Sigmoid colon (tissue), 7 donors: ENCODE data around the gene CDC37L1. TPM values are rescaled to one million over a fixed set of nuclear protein-coding genes. Genes with fewer than 3 reads are reported as not detected.

Source experiments
- DNase-seq: peaks from one replicate; pipeline ENCODE4 v3.0.0-alpha.2; 2019
- H3K27ac ChIP-seq, 4 donors: fragments of 200-600 bp; sonication (generic); one replicate each; pipeline ENCODE4 v1.5.1; 2016 to 2019; ENCODE audit warnings: mild to moderate bottlenecking in 1 of 4
- H3K27me3 ChIP-seq, 3 donors: fragments of 200-600 bp; sonication (generic); one replicate each; pipeline ENCODE4 v1.5.1; 2019; ENCODE audit warnings: mild to moderate bottlenecking in 1 of 3
- H3K36me3 ChIP-seq, 4 donors: fragments of 200-600 bp; sonication (generic); one replicate each; pipeline ENCODE4 v1.5.1; 2016 to 2019
- H3K4me1 ChIP-seq, 4 donors: fragments of 200-600 bp; sonication (generic); one replicate each; pipeline ENCODE4 v1.5.1; 2017 to 2019
- H3K4me3 ChIP-seq, 4 donors: fragments of 200-600 bp; sonication (generic); one replicate each; pipeline ENCODE4 v1.5.1; 2017 to 2019; ENCODE audit warnings: mild to moderate bottlenecking in 2 of 4, moderate library complexity in 1 of 4
- H3K9me3 ChIP-seq, 4 donors: fragments of 200-600 bp in 3 of 4; sonication (generic) in 3 of 4; one replicate each; pipeline versions ENCODE4 v1.5.1 to v1.6.1; 2013 to 2019
- CTCF ChIP-seq, 4 experiments: fragments of 450-650 bp in 3 of 4; fragments of 200-600 bp in 1 of 4; IDR thresholded peaks; one replicate each; pipeline ENCODE4 v1.5.1; 2016 to 2019; ENCODE audit warnings: antibody characterized with exemption in 4 of 4, mild to moderate bottlenecking in 3 of 4, moderate library complexity in 2 of 4
- EP300 ChIP-seq, 4 donors: sonication (generic); formaldehyde crosslinking; IDR thresholded peaks; one replicate each; pipeline ENCODE4 v1.6.1; 2017; ENCODE audit warnings: antibody characterized with exemption in 4 of 4
- POLR2A ChIP-seq, 2 donors: fragments of 450-650 bp; IDR thresholded peaks; one replicate each; pipeline ENCODE4 v1.6.1; 2016; ENCODE audit warnings: antibody characterized with exemption in 2 of 2, mild to moderate bottlenecking in 2 of 2, moderate library complexity in 2 of 2
- POLR2AphosphoS5 ChIP-seq, 4 donors: sonication (generic); formaldehyde crosslinking; IDR thresholded peaks; one replicate each; pipeline ENCODE4 v1.6.1; 2017; ENCODE audit warnings: antibody characterized with exemption in 4 of 4
- WGBS, 2 donors: extraction: QIAGEN DNeasy Blood & Tissue Kit; methylation state at CpG; one replicate each; pipeline ENCODE4 v1.1.7; 2013; 5-methylcytosine and 5-hydroxymethylcytosine counted together
- intact Hi-C: fragments of 100-400 bp; cut with DNase I; formaldehyde crosslinking; loops from one replicate; pipeline ENCODE4 v1.15.1; 2023
- polyA plus RNA-seq, 3 donors: library from polyadenylated mRNA; stranded (reverse); fragments of 200-250 nt; gene quantifications; one replicate each; pipeline ENCODE4 v1.2.3, GENCODE V29; 2013
- total RNA-seq, 4 donors: library from RNA; depleted of rRNA; stranded (reverse); fragments of >200 nt; gene quantifications; one replicate each; pipeline ENCODE4 v1.1.0, GENCODE V29; 2016
- donor health status: healthy with polysubstance abuse.
- donor health status: Bipolar disorder and iron deficiency.
- donor health status: healthy.

Gene CDC37L1
- total and polyA plus RNA-seq, 7 donors, result 8.4 to 40.6 (median 30.7) TPM

GRCh38 chr9:4740638-4741364, 61.4 kb downstream of the CDC37L1 start, which contains the start of gene AK3:
TSS of gene AK3 (minus strand) at chr9:4741202. CDS start at chr9:4741087, 115 bp downstream.
- H3K4me1 ChIP-seq, result peaks cover 0 to 37% (median 28%) of the 10 kb centered on the region in 4 donors
- 0% methylated on average over 84 of the region's 84 CpGs for WGBS, 2 donors
- H3K9me3 ChIP-seq, result no peaks in the 10 kb centered on the region
- peak; percentile 95 for DNase-seq
- H3K27me3 ChIP-seq, result no peaks in the 10 kb centered on the region
- intact Hi-C loops, result loop anchor here (1.0 to 10.0 kb wide), 7 partner anchors 52 to 1944 kb away; partner anchors contain the start of genes CDC37L1, PLGRKT, PLPP6 and RCL1
- no peak for TF ChIP-seq EP300 (IDR thresholded peaks at IDR 0.05)
- TF ChIP-seq CTCF (IDR thresholded peaks at IDR 0.05), result peak in 1 of 4 experiments; percentile 13
- TF ChIP-seq POLR2AphosphoS5 (IDR thresholded peaks at IDR 0.05), result peak; percentile 78 to 93 (median 89)
- TF ChIP-seq POLR2A (IDR thresholded peaks at IDR 0.05), result peak in 1 of 2 donors; percentile 71
- no peaks in the 10 kb centered on the region for H3K36me3 ChIP-seq
- peak within 1 kb of the TSS; percentile 61 to 98 (median 79) for H3K4me3 ChIP-seq
- peak within 1 kb of the TSS; percentile 88 to 97 (median 95) for H3K27ac ChIP-seq

- TF ChIP-seq CTCF (IDR thresholded peaks at IDR 0.05) (no peak), POLR2A (IDR thresholded peaks at IDR 0.05) (no peak), EP300 (IDR thresholded peaks at IDR 0.05) (no peak), POLR2AphosphoS5 (IDR thresholded peaks at IDR 0.05) (no peak)
- peak; percentile 74 for DNase-seq
- Histone ChIP-seq H3K4me3 (peak overlapping the region; percentile 61 to 98 (median 79)), H3K9me3 (no peaks in the 10 kb centered on the region), H3K27ac (peak overlapping the region; percentile 88 to 97 (median 95)), H3K36me3 (no peaks in the 10 kb centered on the region), H3K4me1 (peaks cover 0 to 37% (median 26%) of the 10 kb centered on the region in 4 donors), H3K27me3 (no peaks in the 10 kb centered on the region)
- 1 to 3% methylated on average over 54 of the region's 54 CpGs for WGBS, 2 donors
- intact Hi-C loops, result loop anchor here (1.0 to 10.0 kb wide), 7 partner anchors 51 to 1943 kb away; partner anchors contain the start of genes JAK2, PLGRKT, PLPP6 and RCL1
Observed at GRCh38 chr9:4741365-4742089, 62.2 kb downstream of the CDC37L1 start.

GRCh38 chr9:4742246-4742645, 62.9 kb downstream of the CDC37L1 start:
- peaks cover 0 to 34% (median 23%) of the 10 kb centered on the region in 4 donors for H3K4me1 ChIP-seq
- H3K4me3 ChIP-seq, result peak overlapping the region in 2 of 4 donors; percentile 77 to 81
- H3K27ac ChIP-seq, result peak overlapping the region; percentile 88 to 97 (median 95)
- 35 to 55% methylated on average over 3 of the region's 3 CpGs for WGBS, 2 donors
- no peaks in the 10 kb centered on the region for H3K9me3 ChIP-seq
- H3K36me3 ChIP-seq, result no peaks in the 10 kb centered on the region
- no peak for DNase-seq
- TF ChIP-seq EP300 (IDR thresholded peaks at IDR 0.05), result no peak
- TF ChIP-seq POLR2AphosphoS5 (IDR thresholded peaks at IDR 0.05), result no peak
- TF ChIP-seq POLR2A (IDR thresholded peaks at IDR 0.05), result no peak
- TF ChIP-seq CTCF (IDR thresholded peaks at IDR 0.05), result no peak
- H3K27me3 ChIP-seq, result no peaks in the 10 kb centered on the region
- intact Hi-C loops, result loop anchor here (2.0 to 10.0 kb wide), 6 partner anchors 50 to 1943 kb away; partner anchors contain the start of genes JAK2, PLGRKT, RCL1 and RFX3

GRCh38 chr9:4743131-4743875, 63.9 kb downstream of the CDC37L1 start:
- intact Hi-C loops, result loop anchor here (2.0 to 10.0 kb wide), 6 partner anchors 49 to 1941 kb away; partner anchors contain the start of genes JAK2, PLGRKT, RCL1 and RFX3
- TF ChIP-seq POLR2AphosphoS5 (IDR thresholded peaks at IDR 0.05), result no peak
- no peak for TF ChIP-seq EP300 (IDR thresholded peaks at IDR 0.05)
- H3K4me1 ChIP-seq, result peaks cover 0 to 24% (median 18%) of the 10 kb centered on the region in 4 donors
- no peak overlapping the region for H3K4me3 ChIP-seq
- no peaks in the 10 kb centered on the region for H3K36me3 ChIP-seq
- H3K27ac ChIP-seq, result no peak overlapping the region
- WGBS, 2 donors, result 75 to 78% methylated on average over 5 of the region's 5 CpGs
- no peaks in the 10 kb centered on the region for H3K27me3 ChIP-seq
- DNase-seq, result no peak
- no peaks in the 10 kb centered on the region for H3K9me3 ChIP-seq
